Brain microvascular endothelial cell (primary cell): ENCODE results near the gene ABCC4.

Experiments used
- DNase-seq: peaks from one replicate; pipeline ENCODE4 v3.0.0-alpha.2; 2020
- H3K27ac ChIP-seq: fragments of 250-450 bp; sonication (Bioruptor Pico); 2 replicates; pipeline ENCODE4 v1.5.1; 2020; ENCODE audit warnings: mild to moderate bottlenecking, moderate library complexity
- H3K27me3 ChIP-seq: fragments of 250-450 bp; sonication (Bioruptor Pico); replicated peaks from 2 replicates; pipeline ENCODE4 v1.5.1; 2020; ENCODE audit warnings: mild to moderate bottlenecking
- H3K36me3 ChIP-seq: fragments of 250-450 bp; sonication (Bioruptor Pico); replicated peaks from 2 replicates; pipeline ENCODE4 v1.5.1; 2020; ENCODE audit warnings: mild to moderate bottlenecking
- H3K4me3 ChIP-seq: 2 replicates; pipeline ENCODE4 v1.5.1; 2011; ENCODE audit warnings: low read depth, mild to moderate bottlenecking, control low read depth, low read length, moderate library complexity
- CTCF ChIP-seq: IDR thresholded peaks from 2 replicates; pipeline ENCODE4 v1.5.1; 2011; ENCODE audit warnings: low read depth, mild to moderate bottlenecking, moderate library complexity, low read length, control low read depth, inconsistent platforms; ENCODE audit errors: missing control alignments
- in situ Hi-C: cut with HindIII; loops from 2 replicates; pipeline ENCODE4 v1.10.0; 2017; ENCODE audit warnings: low sequenced_read_pairs, low pct_ligation_motif_present

The ABCC4 gene

GRCh38 chr13:95248953-95249352 lies 52.3 kb downstream of the ABCC4 start:
- in situ Hi-C loops, result no loop called here

GRCh38 chr13:95247852-95248251 lies 53.4 kb downstream of the ABCC4 start:
- TF ChIP-seq CTCF, result no peak
- H3K27me3 ChIP-seq, result no peaks in the 10 kb centered on the region
- no peaks in the 10 kb centered on the region for H3K36me3 ChIP-seq
- H3K4me3 ChIP-seq, result no peak overlapping the region
- DNase-seq, result no peak
- in situ Hi-C loops, result no loop called here
- no peak overlapping the region for H3K27ac ChIP-seq

More at GRCh38 chr13:95248953-95249352, 52.3 kb downstream of the ABCC4 start:
- no peaks in the 10 kb centered on the region for H3K27me3 ChIP-seq
- no peak for DNase-seq
- H3K36me3 ChIP-seq, result no peaks in the 10 kb centered on the region
- no peak for TF ChIP-seq CTCF
- no peak overlapping the region for H3K4me3 ChIP-seq
- no peak overlapping the region for H3K27ac ChIP-seq

- Histone ChIP-seq H3K36me3 (no peaks in the 10 kb centered on the region), H3K4me3 (no peak overlapping the region), H3K27me3 (no peaks in the 10 kb centered on the region), H3K27ac (no peak overlapping the region)
- no peak for DNase-seq
- in situ Hi-C loops, result no loop called here
- no peak for TF ChIP-seq CTCF
Observed at GRCh38 chr13:95247171-95247570, 54.1 kb downstream of the ABCC4 start.

- Histone ChIP-seq H3K4me3 (no peak overlapping the region), H3K36me3 (no peaks in the 10 kb centered on the region), H3K27ac (no peak overlapping the region), H3K27me3 (no peaks in the 10 kb centered on the region)
- no peak for DNase-seq
- in situ Hi-C loops, result no loop called here
- no peak for TF ChIP-seq CTCF
Observed at GRCh38 chr13:95246292-95247082, 54.8 kb downstream of the ABCC4 start.

GRCh38 chr13:95245071-95245470 lies 56.2 kb downstream of the ABCC4 start:
- no peak for TF ChIP-seq CTCF
- in situ Hi-C loops, result no loop called here
- H3K27ac ChIP-seq, result no peak overlapping the region

GRCh38 chr13:95243207-95243606 lies 58.0 kb downstream of the ABCC4 start:
- no peaks in the 10 kb centered on the region for H3K27me3 ChIP-seq
- no peak for TF ChIP-seq CTCF
- H3K36me3 ChIP-seq, result no peaks in the 10 kb centered on the region
- in situ Hi-C loops, result no loop called here
- no peak overlapping the region for H3K4me3 ChIP-seq
- no peak overlapping the region for H3K27ac ChIP-seq
- no peak for DNase-seq

More at GRCh38 chr13:95245071-95245470, 56.2 kb downstream of the ABCC4 start:
- no peak overlapping the region for H3K4me3 ChIP-seq
- DNase-seq, result no peak
- H3K36me3 ChIP-seq, result no peaks in the 10 kb centered on the region
- H3K27me3 ChIP-seq, result no peaks in the 10 kb centered on the region
